ENCODE measurements around the gene TRERF1.

DNA sequence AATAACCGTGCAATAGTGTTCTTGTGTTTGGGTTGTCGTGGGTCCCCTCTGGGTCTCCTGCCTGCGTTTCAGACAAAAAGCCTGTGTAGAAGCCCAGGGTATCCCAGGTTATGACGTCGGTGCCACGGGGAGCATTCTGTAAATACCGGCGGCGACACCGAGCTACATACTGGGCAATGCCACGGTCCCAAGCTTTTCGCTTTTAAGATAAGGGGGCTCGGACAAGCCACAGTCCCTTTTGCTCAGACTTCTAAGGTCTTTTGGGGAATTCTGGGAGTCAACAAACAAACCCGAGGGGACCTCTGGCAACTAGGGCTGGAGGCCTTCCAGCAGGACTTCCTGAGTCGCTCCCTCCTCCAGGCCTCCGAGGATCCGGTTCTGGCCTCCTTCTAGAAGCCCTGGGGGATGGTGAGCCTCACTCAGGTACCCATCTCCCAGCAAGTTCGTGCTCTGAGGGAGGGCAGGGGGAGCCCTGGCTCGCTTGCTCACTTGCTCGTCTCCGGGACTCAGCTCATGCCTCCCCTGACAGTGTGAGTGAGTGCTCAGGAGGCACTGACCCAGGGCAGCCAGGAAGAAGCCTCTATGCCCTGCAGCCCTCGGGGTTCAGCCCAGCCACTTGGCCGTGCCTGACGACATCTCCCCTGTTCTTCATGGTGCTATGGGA is 171.6 kb downstream of the TRERF1 start:
- TF ChIP-seq POLR2AphosphoS5 (IDR thresholded peaks at IDR 0.05; ENCODE audit: borderline replicate concordance, low read depth, low read length) = no peak
- no peak for TF ChIP-seq EZH2 (IDR thresholded peaks at IDR 0.05)

Measured in SK-N-MC (cell line).